Measurements from ENCODE around the gene ARHGEF19.

Gene ARHGEF19

GRCh38 chr1:16149146-16149545, 63.3 kb downstream of the ARHGEF19 start:
- DNase-seq = no peak

GRCh38 chr1:16148329-16149092, 63.9 kb downstream of the ARHGEF19 start:
- no peak for DNase-seq
